Fibroblast of villous mesenchyme (primary cell): ENCODE measurements around the gene HTT-AS. TPM values are rescaled to one million over a fixed set of nuclear protein-coding genes. Genes with fewer than 3 reads are reported as not detected.

Experiments
- DNase-seq: peaks from one replicate; pipeline ENCODE4 v3.0.0-alpha.2; 2010; ENCODE audit warnings: low read depth
- H3K4me3 ChIP-seq: 2 replicates; pipeline ENCODE4 v1.5.1; 2011; ENCODE audit warnings: low read depth, mild to moderate bottlenecking, low read length
- total RNA-seq: library from RNA; depleted of rRNA; stranded (reverse); fragments of >200 nt; gene quantifications from 2 replicates; pipeline ENCODE4 v1.2.3, GENCODE V29; 2012
- TF ChIP-seq, protein P1 (sequence below): IDR thresholded peaks from 2 replicates; pipeline ENCODE4 v1.5.1; 2012; ENCODE audit warnings: low read depth, mild to moderate bottlenecking, low read length; ENCODE audit not compliant: insufficient read depth

HTT-AS gene
- total RNA-seq, 1 donor: not detected

DNA sequence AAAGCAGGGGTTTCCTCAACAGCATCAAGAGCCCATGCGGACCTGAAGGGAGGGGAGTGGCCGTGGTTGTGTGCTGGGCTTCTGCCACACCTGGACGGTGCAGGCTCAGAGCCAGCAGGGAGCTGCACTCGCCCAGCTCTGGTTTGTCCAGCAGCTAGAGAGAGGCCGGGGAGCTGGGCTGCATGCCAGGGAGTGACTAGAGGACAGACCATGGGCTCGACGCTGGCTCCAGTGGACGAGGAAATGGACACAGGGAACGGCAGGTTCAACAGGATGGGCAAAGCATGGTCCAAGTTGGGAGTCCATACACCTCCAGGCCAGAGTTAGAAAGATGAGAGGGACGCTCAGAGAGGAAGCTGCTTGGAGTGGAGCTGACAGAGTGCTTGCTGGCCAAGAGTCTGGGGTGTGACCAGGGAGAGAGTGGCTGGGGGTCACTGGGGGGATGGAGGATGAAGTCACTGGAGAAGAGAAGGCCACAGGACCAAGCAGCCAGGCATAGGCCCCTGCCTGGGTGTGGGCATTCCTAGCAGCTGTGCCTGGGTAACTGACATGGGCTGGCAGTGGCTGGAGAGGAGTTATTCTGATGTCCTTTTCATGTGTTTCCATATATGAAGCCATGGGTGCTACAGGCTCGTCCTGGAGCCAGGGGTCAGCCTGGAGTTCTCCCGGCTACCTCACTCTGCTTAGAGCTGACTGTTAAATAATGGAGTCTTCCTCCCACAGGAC is 42.8 kb downstream of the HTT-AS start:
- TF ChIP-seq, protein P1, sequence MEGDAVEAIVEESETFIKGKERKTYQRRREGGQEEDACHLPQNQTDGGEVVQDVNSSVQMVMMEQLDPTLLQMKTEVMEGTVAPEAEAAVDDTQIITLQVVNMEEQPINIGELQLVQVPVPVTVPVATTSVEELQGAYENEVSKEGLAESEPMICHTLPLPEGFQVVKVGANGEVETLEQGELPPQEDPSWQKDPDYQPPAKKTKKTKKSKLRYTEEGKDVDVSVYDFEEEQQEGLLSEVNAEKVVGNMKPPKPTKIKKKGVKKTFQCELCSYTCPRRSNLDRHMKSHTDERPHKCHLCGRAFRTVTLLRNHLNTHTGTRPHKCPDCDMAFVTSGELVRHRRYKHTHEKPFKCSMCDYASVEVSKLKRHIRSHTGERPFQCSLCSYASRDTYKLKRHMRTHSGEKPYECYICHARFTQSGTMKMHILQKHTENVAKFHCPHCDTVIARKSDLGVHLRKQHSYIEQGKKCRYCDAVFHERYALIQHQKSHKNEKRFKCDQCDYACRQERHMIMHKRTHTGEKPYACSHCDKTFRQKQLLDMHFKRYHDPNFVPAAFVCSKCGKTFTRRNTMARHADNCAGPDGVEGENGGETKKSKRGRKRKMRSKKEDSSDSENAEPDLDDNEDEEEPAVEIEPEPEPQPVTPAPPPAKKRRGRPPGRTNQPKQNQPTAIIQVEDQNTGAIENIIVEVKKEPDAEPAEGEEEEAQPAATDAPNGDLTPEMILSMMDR: no peak
- no peak for DNase-seq

DNA sequence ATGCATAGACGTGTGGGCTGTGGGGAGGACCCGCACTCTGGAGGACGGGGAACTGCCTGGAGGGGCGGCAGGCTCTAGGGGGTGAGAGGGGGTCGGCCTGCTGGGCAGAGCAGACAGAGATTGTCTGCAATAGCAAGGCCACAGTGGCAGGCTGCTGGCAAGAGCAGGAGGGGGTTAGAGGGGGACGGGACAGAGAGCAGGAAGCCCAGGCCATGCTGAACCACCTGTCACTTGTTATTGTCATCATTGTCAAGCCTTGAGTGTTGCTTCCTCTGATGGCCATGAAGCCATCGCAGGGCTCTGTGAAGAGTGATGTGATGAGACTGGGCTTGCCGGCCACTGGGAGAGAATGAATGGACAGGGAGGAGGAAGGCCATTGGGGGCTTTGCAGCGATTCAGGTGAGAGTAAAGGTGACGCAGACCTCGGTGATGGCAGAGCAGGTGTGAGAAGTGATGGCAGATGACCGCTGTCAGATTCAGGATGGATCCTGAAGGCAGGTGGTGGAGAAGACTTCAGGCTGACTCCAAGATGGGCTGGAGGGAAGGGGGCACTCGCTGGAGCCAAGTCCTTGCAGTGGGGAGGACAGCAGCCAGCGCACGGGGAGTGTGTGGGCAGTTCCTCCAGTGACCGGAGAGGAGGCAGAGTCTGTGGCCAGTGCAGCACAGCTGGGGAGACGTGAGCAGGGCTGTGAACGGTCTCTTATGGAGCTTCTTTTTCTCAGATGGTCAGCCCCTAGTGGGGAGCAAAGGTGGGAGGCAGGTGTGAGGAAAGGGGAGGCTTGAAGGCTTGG is 43.6 kb downstream of the HTT-AS start:
- TF ChIP-seq, protein P1: no peak
- DNase-seq: no peak
- no peak overlapping the region for H3K4me3 ChIP-seq

More for the DNA sequence above, 42.8 kb downstream of the HTT-AS start:
- H3K4me3 ChIP-seq: no peak overlapping the region

DNA sequence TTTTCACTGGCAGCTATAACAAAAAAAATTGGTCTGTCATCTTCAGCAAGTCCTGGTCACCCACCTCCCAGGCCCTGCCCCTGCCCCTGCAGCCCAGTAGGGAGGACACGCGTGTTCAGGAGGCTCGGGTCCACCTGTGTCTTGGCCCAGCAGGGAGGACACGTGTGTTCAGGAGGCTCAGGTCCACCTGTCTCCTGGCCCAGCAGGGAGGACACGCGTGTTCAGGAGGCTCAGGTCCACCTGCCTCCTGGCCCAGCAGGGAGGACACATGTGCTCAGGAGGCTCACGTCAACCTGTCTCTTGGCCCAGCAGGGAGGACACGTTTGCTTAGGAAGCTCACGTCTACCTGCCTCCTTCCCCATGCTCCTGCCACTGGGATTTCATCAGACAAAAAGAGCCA is 44.9 kb downstream of the HTT-AS start:
- no peak overlapping the region for H3K4me3 ChIP-seq
- DNase-seq: no peak
- TF ChIP-seq, protein P1: no peak

DNA sequence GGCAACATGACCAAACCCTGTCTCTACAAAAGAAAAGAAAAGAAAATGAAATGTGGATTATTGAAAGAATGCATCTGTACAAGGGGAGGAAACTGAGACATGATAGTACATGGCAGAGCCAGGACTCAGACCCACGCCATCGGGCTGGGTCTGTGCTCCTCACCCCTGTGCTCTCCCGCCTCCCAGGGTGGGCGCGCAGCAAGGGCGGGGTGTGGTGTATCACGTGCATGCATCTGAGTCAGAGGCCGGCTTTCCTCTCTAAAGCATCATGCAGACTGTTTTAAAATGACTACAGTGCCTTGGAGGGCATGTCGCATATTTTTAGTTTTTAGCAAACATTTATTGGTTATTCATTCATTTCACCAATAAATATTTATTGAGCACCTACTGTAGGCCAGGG is 47.8 kb downstream of the HTT-AS start:
- no peak for DNase-seq
- TF ChIP-seq, protein P1: no peak
- no peak overlapping the region for H3K4me3 ChIP-seq

DNA sequence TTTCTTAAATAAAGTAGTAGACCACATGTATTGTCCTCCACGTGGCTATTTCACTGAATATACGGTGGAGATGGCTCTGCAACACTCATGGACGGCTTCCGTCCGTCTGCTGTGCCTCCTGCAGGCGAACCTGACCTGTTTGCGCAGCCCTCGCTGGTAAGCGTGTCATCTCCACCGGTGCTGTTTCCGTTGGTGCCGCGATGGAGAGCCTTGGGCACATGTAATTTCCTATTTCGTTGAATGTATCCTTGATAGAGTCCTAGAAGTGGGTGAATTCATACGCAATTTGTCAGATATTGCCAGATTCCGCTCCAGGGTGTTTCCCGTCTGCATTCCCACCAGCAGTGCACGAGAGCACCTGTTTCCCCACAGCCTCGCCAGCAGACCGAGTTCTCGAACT is 48.5 kb downstream of the HTT-AS start:
- H3K4me3 ChIP-seq: no peak overlapping the region
- TF ChIP-seq, protein P1: no peak
- no peak for DNase-seq

DNA sequence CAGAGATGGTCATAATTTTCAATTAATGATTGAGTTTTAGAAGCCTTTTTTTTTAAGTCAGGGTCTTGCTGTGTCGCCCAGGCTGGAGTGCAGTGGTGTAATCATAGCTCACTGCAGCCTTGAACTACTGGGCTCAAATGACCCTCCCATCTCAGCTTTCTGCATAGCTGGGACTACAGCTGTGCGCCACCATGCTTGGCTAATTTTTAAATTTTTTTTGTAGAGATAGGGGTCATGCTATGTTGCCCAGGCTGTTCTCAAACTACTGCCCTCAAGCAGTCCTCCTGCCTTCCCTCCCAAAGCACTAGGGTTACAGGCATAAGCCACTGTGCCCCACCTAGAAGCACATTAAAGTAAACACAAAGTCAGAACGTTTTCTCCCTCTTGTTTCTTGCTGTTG is 51.7 kb downstream of the HTT-AS start:
- TF ChIP-seq, protein P1: no peak
- no peak for DNase-seq
- no peak overlapping the region for H3K4me3 ChIP-seq

DNA sequence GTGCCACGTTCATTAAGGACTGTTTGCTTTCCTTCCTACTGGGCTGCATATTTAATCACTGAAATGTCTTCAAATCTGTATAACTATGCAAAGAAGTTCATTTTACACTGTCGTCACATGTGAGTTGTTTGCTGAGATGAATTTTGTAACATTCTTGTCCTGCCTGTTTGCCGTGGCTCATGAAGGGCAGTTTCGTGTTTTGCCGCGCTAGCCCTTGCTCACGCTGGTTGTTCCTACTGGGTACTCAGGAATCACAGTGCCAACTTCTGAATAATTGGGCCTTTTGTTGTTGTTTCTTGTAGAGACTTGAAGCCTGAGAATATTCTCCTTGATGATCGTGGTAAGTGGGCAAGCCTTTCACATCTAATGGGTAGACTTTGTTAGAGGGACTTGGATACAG is 52.2 kb downstream of the HTT-AS start:
- TF ChIP-seq, protein P1: no peak
- DNase-seq: no peak

More for the DNA sequence above, 52.2 kb downstream of the HTT-AS start:
- no peak overlapping the region for H3K4me3 ChIP-seq
